Measurements from ENCODE around the gene VSNL1.

The VSNL1 gene

GRCh38 chr2:17540093-17540812 lies at the start of gene VSNL1:
TSS of gene VSNL1 (plus strand) at chr2:17540696. CDS start at chr2:17592075, 51,379 bp downstream.
- Mint-ChIP-seq H3K27ac (peak within 1 kb of the TSS; percentile 48), H3K9me3 (no peaks in the 10 kb centered on the region), H3K4me1 (peaks cover 17 to 30% of the 10 kb centered on the region in 2 donors), H3K4me3 (peak within 1 kb of the TSS; percentile 52 to 69), H3K27me3 (peaks cover 61 to 65% of the 10 kb centered on the region in 2 donors), H3K36me3 (no peaks in the 10 kb centered on the region)
- no peak for DNase-seq
- ATAC-seq (replicated peaks) = no peak

DNA sequence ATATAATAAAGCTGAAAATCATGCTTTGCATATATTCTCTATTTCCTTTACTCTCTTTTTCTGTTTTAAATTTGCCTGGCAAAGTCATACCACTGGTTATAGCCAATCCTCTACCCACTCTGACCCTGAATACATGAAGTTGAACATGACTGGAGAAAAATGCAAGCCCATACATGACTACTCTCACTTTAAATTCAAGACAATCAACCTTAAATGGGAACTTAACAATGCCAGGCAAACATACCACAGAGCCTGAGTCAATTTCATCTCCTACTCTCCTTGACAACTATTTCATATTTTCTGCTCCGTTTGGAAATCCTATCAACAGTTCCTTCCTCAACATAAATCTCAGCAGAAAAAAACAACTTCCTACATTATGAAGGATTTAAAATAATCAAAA lies 44.9 kb upstream of the VSNL1 start:
- no peaks in the 10 kb centered on the region for H3K4me1 Mint-ChIP-seq
- no peak for DNase-seq
- H3K36me3 Mint-ChIP-seq = no peaks in the 10 kb centered on the region
- no peaks in the 10 kb centered on the region for H3K9me3 Mint-ChIP-seq
- no peak for ATAC-seq (replicated peaks)
- H3K27ac Mint-ChIP-seq = no peak overlapping the region
- H3K4me3 Mint-ChIP-seq = no peak overlapping the region
- H3K27me3 Mint-ChIP-seq = no peaks in the 10 kb centered on the region

- H3K27ac Mint-ChIP-seq = no peak overlapping the region
- no peak for ATAC-seq (replicated peaks)
- no peak overlapping the region for H3K4me3 Mint-ChIP-seq
- peaks cover 0 to 5% of the 10 kb centered on the region in 2 donors for H3K27me3 Mint-ChIP-seq
- H3K36me3 Mint-ChIP-seq = no peaks in the 10 kb centered on the region
- no peaks in the 10 kb centered on the region for H3K4me1 Mint-ChIP-seq
- no peaks in the 10 kb centered on the region for H3K9me3 Mint-ChIP-seq
- DNase-seq = no peak
Observed at GRCh38 chr2:17497718-17498117, 42.8 kb upstream of the VSNL1 start.

GRCh38 chr2:17506736-17507616 lies 33.5 kb upstream of the VSNL1 start:
- no peak overlapping the region for H3K4me3 Mint-ChIP-seq
- H3K36me3 Mint-ChIP-seq = no peaks in the 10 kb centered on the region
- DNase-seq (no peak), ATAC-seq (replicated peaks) (no peak)
- no peaks in the 10 kb centered on the region for H3K9me3 Mint-ChIP-seq
- peaks cover 19 to 21% of the 10 kb centered on the region in 2 donors for H3K27me3 Mint-ChIP-seq
- H3K4me1 Mint-ChIP-seq = no peaks in the 10 kb centered on the region
- H3K27ac Mint-ChIP-seq = no peak overlapping the region

DNA sequence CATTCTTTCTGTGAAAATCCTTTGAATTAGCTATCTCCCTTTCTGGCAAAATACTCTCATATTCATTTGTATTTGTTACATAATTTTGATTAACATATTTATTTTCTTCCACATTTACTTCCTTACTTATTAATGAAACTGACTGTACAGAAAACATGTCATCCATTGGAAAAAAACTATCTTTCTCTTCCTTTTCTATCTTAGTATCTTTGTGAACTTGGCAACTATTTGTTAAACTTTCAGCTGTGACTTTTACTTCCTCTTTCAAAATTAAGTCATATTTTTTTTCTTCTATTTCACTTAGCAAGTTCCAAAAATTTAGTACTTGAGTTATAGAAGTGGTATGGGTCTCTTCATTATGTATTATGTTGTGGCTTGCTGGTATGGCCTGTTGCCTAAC lies 24.8 kb upstream of the VSNL1 start:
- H3K27me3 Mint-ChIP-seq = peaks cover 25 to 26% of the 10 kb centered on the region in 2 donors
- ATAC-seq (replicated peaks) = no peak
- no peak for DNase-seq
- peaks cover 11 to 23% of the 10 kb centered on the region in 2 donors for H3K4me1 Mint-ChIP-seq
- no peaks in the 10 kb centered on the region for H3K36me3 Mint-ChIP-seq
- no peak overlapping the region for H3K27ac Mint-ChIP-seq
- no peak overlapping the region for H3K4me3 Mint-ChIP-seq
- peaks cover 0 to 1% of the 10 kb centered on the region in 2 donors for H3K9me3 Mint-ChIP-seq

DNA sequence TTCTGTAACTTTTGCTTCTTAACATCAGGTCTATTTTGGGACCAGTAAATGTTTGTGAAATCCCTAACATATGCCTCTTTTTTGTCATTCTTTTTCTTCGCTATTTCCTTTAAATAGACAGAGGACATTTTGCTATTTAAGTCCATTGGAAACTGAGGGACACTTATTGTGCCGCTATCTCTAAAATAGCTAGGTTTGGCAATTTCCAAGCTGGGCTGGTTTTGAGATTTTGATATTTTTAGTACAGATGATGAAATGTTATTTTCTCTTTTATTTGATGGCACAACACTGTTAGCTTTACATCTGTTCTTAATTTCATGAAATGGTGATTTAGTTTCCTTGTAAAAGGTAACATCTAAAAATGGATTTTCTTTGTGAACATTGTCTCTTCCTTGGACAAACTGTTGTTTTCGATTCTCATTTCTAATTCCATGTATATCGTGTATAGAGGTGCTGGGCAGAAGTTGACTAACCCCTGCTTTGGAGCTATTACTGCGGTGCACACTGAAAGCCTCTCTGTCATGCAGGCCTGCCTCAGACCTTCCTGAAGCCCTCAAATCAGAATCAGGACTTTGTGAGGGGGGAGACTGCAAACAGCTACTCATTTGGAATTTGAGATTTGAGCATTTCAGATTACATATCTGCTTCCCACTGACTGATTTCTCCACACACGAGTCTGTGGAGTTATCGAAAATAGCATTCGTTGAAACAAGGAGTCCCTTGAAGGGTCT lies 22.9 kb upstream of the VSNL1 start:
- H3K27ac Mint-ChIP-seq = peak overlapping the region; percentile 89
- peak overlapping the region; percentile 72 to 73 for H3K4me3 Mint-ChIP-seq
- ATAC-seq (replicated peaks) (no peak), DNase-seq (no peak)
- peaks cover 0 to 1% of the 10 kb centered on the region in 2 donors for H3K9me3 Mint-ChIP-seq
- no peaks in the 10 kb centered on the region for H3K36me3 Mint-ChIP-seq
- H3K4me1 Mint-ChIP-seq = peaks cover 11 to 23% of the 10 kb centered on the region in 2 donors
- H3K27me3 Mint-ChIP-seq = peaks cover 36 to 38% of the 10 kb centered on the region in 2 donors

GRCh38 chr2:17518212-17519154 lies 22.0 kb upstream of the VSNL1 start, which contains the start of gene RAD51AP2:
TSS of gene RAD51AP2 (minus strand) at chr2:17518440. CDS start at chr2:17518415, 25 bp downstream.
- peaks cover 36 to 38% of the 10 kb centered on the region in 2 donors for H3K27me3 Mint-ChIP-seq
- peak within 1 kb of the TSS; percentile 89 for H3K27ac Mint-ChIP-seq
- peak; percentile 91 to 92 for ATAC-seq (replicated peaks)
- H3K4me1 Mint-ChIP-seq = peaks cover 11 to 23% of the 10 kb centered on the region in 2 donors
- H3K9me3 Mint-ChIP-seq = peaks cover 0 to 1% of the 10 kb centered on the region in 2 donors
- H3K4me3 Mint-ChIP-seq = peak within 1 kb of the TSS; percentile 72 to 73
- DNase-seq = peak; percentile 52
- H3K36me3 Mint-ChIP-seq = no peaks in the 10 kb centered on the region

DNA sequence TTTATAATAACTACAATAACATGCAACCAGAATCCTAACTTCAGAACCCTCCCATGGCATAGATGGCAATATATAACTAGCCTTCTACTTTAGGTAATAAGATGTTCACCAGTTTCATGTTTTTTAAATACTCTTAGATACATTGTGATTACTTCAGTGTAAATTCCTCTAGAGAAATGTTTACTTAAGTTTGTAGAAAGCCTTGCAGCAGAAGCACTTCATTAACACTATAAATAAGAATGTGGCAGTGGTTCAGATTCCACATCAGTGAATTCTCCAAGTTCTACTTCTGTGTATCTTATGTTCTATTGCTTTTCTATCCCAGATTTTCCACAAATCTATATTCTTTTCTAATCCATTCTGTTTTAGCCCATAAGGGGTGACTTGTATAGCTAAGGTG lies 21.0 kb upstream of the VSNL1 start:
- ATAC-seq (replicated peaks) (no peak), DNase-seq (no peak)
- no peaks in the 10 kb centered on the region for H3K9me3 Mint-ChIP-seq
- no peak overlapping the region for H3K27ac Mint-ChIP-seq
- peaks cover 10 to 23% of the 10 kb centered on the region in 2 donors for H3K4me1 Mint-ChIP-seq
- H3K36me3 Mint-ChIP-seq = no peaks in the 10 kb centered on the region
- no peak overlapping the region for H3K4me3 Mint-ChIP-seq
- H3K27me3 Mint-ChIP-seq = peaks cover 33 to 44% of the 10 kb centered on the region in 2 donors

GRCh38 chr2:17520761-17521160 lies 19.7 kb upstream of the VSNL1 start:
- Mint-ChIP-seq H3K4me1 (peaks cover 7 to 15% of the 10 kb centered on the region in 2 donors), H3K4me3 (no peak overlapping the region), H3K27ac (no peak overlapping the region), H3K27me3 (peaks cover 35 to 51% of the 10 kb centered on the region in 2 donors), H3K36me3 (no peaks in the 10 kb centered on the region), H3K9me3 (no peaks in the 10 kb centered on the region)
- no peak for DNase-seq
- ATAC-seq (replicated peaks) = no peak

- DNase-seq (no peak), ATAC-seq (replicated peaks) (no peak)
- H3K27me3 Mint-ChIP-seq = peaks cover 36 to 55% of the 10 kb centered on the region in 2 donors
- H3K4me1 Mint-ChIP-seq = peaks cover 7 to 11% of the 10 kb centered on the region in 2 donors
- no peak overlapping the region for H3K4me3 Mint-ChIP-seq
- H3K9me3 Mint-ChIP-seq = no peaks in the 10 kb centered on the region
- no peak overlapping the region for H3K27ac Mint-ChIP-seq
- H3K36me3 Mint-ChIP-seq = no peaks in the 10 kb centered on the region
Observed at GRCh38 chr2:17521621-17522020, 18.9 kb upstream of the VSNL1 start.

- DNase-seq (no peak), ATAC-seq (replicated peaks) (no peak)
- peaks cover 7 to 11% of the 10 kb centered on the region in 2 donors for H3K4me1 Mint-ChIP-seq
- no peaks in the 10 kb centered on the region for H3K9me3 Mint-ChIP-seq
- no peak overlapping the region for H3K4me3 Mint-ChIP-seq
- H3K27me3 Mint-ChIP-seq = peaks cover 32 to 55% of the 10 kb centered on the region in 2 donors
- H3K27ac Mint-ChIP-seq = no peak overlapping the region
- H3K36me3 Mint-ChIP-seq = no peaks in the 10 kb centered on the region
Observed at GRCh38 chr2:17522303-17522702, 18.2 kb upstream of the VSNL1 start.

DNA sequence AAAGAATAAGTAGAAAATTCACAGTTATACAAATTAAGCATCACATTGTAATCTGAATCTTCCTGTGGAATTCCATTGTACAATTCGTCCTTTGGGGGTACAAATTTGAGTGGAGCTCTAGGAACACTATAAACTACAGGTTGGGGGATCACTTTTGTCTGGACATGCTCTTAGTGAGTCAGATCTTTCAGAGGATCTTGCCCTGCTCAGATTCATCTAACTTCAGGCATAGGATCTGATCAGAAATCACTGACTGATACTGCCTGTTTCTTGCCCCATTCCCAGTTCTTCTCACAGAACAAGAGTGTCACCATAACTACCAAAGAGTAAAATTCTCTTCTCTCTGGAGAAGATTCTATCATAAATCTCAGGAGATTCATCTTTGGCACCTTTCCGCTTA lies 10.7 kb upstream of the VSNL1 start:
- H3K36me3 Mint-ChIP-seq = no peaks in the 10 kb centered on the region
- ATAC-seq (replicated peaks) = no peak
- DNase-seq = no peak
- no peak overlapping the region for H3K27ac Mint-ChIP-seq
- no peak overlapping the region for H3K4me3 Mint-ChIP-seq
- peaks cover 3 to 16% of the 10 kb centered on the region in 2 donors for H3K27me3 Mint-ChIP-seq
- no peaks in the 10 kb centered on the region for H3K4me1 Mint-ChIP-seq
- no peaks in the 10 kb centered on the region for H3K9me3 Mint-ChIP-seq

DNA sequence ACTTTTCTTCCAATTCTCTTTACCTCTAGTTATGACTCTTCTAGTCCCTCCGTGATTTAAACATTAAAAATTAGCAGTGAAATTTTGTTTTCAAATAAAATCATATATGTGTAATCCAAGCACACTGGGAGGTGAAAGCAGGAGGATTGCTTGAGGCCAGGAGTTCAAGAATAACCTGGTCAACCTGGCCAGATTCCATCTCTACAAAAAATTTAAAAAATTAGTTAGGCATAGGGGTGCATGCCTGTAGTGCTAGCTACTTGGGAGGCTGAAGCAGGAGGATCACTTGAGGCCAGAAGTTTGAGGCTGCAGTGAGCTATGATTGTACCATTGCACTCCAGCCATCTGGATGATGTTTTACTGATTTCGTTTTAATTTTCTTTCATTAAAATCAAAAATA lies 7.0 kb upstream of the VSNL1 start:
- Mint-ChIP-seq H3K4me3 (no peak overlapping the region), H3K27me3 (peaks cover 24 to 25% of the 10 kb centered on the region in 2 donors), H3K4me1 (peaks cover 2 to 8% of the 10 kb centered on the region in 2 donors), H3K27ac (no peak overlapping the region), H3K36me3 (no peaks in the 10 kb centered on the region), H3K9me3 (no peaks in the 10 kb centered on the region)
- no peak for DNase-seq
- no peak for ATAC-seq (replicated peaks)

All from stimulated activated naive B cell treated with anti-CD40 and anti-IgM and Interleukin-4, amounts not matched to agents 10 μg/mL and 1 μg/mL and 100 μg/mL, for 72 hours (primary cell).